ENCODE measurements around the gene CERK.
A peak's percentile ranks its signal among the peaks of the same experiment; 100 is the strongest.
"Not testable (repeated sequence)": the region's sequence is repeated elsewhere in the genome, so short reads cannot be mapped to it uniquely, and the experiment has no call there.

The CERK gene

DNA sequence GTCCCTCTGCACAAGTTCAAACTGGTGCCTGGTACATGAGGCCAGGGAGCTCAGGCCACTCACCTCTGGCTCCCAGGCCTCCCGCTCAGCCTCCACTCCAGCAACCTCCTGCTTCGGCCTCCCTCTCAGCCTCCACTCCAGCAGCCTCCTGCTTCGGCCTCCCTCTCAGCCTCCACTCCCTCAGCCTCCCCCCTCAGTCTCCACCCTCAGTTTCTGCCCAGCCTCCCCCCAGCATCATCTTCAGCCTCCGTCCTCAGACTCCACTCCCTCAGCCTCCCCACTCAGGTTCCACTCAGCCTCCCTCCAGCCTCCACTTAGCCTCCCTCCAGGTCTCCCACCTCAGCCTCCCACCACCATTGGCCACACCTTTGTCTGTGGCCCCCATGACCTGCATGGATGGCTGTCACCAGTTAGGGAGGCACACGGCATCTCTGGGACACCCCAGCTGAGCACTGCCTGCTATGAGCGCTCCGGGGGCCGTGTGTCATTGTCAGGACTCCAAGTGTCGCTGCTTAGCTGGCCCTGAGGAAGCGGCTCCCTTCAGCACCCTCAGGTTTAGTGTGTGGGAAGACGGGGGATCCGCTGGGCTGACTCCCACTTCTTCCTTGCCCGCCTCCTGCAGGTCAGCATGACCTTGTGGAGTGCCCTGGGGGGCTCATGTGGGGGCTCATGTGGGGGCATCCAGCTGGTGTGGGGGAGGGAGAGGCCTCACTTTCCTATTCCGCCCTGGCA, 78.8 kb downstream of the CERK start:
- no peak for DNase-seq

DNA sequence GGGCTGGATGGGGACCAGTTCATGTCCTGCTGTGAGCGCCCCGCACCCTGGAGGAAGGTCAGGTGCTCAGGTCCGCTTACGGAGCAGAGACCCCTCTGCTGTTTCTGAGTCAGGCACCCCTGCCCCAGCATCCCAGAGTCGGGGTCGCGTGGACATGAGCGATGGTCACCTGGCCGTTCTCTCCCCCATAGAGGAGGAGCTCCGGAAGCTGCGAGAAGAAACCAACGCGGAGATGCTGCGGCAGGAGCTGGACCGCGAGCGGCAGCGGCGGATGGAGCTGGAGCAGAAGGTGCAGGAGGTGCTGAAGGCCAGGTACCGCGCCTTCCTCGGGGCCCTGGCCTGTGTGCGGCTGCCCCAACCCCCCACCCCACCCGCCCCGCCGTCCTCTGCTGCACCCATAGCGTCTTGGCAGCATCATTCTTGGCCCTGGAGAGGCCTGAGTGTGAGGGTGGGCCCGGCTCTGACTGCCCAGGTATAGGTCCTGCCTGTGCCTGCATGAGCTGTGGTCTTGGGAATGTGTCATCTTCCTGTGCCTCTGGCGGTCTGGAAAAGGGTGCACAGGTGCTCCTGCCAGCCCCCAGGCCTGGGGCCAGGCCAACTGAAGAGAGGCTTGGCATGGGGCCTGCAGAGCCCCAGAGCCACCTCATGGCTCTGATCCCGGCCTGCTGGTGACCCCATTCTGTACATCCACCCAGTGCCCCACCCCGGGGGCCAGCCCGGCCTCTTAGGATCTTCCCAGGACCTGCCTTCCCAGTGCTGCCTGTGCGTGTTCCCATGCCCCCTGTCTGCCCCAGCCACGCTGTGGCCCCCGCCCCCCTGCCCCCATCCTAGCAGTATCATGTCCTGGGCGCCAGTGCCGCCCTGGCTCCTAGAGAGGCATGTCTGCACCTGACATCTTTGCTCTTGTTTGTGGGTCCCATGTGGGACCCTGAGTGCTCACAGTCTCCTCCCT, 79.8 kb downstream of the CERK start:
- DNase-seq, result no peak

DNA sequence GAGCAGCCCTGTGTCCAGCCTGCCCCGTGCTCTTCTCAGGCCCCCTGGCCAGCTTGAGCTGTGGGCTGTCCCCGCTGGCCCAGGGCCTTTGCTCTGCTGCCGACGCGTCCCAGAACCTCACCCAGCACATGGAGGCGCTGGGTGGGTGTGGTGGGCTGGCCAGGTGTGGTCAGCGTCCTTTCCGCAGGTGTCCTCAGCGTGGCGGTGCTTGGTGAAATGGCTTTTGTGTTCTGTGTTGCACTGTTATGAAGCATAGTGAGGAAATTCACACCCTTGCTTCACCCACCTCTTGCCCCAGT, 80.4 kb downstream of the CERK start:
- DNase-seq, result no peak

DNA sequence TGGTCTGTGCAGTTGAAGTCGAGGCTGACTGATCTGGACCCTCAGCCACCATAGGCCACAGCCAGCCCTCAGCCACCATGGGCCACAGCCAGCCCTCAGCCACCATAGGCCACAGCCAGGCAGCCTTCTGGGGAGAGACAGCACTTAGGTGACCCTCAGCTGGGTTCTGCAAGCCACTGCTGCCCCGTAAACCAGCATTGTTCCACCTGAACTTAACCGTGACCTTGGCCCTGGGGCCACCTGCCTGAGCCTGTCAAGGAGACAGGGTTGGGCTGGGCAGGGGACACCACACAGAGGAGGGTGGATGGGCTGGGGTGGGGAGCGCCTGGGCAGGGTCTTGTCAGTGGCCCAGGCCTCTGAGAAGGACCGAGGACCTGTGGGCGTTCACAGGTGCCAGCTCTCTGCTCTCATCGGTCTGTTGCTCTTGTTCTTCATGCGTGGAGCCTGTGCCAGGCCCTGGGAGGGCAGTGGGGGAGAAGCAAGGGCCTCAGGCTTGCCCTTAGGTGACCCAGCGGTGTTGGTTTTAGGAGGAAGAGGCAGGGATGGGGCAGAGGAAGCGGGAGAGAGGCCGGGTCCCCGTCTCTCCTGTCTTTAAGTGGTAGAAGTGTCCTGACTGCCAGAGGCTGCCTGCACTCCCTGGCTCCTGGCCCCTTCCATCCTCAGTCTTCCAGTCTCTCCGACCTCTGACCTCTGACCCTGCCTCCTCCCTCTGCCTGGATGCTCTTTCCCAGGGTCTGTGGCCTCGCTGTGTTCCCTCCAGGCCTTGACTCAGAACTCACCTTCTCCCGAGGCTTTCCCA, 81.0 kb downstream of the CERK start:
- DNase-seq, result no peak

GRCh38 chr22:46655861-46656608, 82.0 kb downstream of the CERK start:
- DNase-seq, result no peak

GRCh38 chr22:46654927-46655595, 83.0 kb downstream of the CERK start:
- no peak for DNase-seq

- DNase-seq, result no peak
These were observed 83.6 kb downstream of the CERK start for GRCh38 chr22:46654426-46654825.

GRCh38 chr22:46653596-46653995, 84.5 kb downstream of the CERK start:
- DNase-seq, result no peak

GRCh38 chr22:46652847-46653331, 85.2 kb downstream of the CERK start:
- DNase-seq, result no peak

GRCh38 chr22:46652081-46652846, 85.8 kb downstream of the CERK start:
- peak; percentile 72 for DNase-seq

GRCh38 chr22:46651316-46651715, 86.7 kb downstream of the CERK start:
- no peak for DNase-seq

GRCh38 chr22:46650078-46650810, 87.8 kb downstream of the CERK start:
- DNase-seq, result no peak

DNA sequence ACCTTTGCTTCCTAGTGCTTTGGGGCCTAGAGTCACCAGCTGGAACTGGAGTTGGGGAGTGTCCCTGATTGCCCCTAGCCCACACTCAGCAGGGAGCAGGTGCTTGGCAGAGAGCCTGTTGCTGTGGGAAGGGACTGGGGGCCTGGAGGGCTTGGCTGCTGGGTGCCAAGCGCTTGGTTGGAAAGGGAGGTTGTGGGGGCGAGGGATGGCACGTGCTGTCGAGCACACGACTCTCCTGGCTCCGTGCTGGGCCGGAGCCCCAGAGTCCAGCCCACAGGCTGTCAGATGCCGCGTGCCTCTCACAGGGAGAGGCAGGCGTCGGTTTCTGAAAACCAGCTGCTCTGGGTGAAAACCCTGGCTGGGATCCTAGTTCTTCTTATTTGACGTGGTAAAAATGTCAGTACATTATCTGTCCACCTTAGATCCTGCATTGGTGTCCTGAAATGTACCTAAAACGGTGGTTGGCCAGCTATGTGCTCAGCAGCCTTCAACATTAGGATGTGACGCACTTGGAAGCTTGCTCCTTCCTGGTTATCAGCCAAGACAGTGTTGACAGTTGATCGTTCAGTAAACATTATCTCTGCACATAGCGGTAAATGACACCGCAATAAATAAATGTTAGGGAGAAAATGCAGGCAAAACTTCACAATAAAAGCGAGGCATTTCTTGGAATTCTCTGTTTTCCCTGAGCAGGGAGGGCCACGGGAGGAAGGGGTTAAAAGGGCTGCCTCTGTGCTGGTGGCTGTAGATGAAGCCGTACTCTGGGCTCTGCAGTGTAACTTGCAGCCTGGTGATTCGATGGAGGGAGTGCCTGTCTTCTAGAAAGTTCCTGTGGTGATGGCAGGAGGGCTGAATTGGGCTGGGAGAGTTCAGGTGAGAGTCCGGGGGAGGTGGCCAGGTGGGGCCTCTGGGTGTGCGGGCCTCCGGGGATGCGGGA, 88.6 kb downstream of the CERK start:
- DNase-seq, result peak; percentile 58

- not testable (repeated sequence) for DNase-seq
These were observed 89.7 kb downstream of the CERK start for GRCh38 chr22:46648225-46648820.

DNA sequence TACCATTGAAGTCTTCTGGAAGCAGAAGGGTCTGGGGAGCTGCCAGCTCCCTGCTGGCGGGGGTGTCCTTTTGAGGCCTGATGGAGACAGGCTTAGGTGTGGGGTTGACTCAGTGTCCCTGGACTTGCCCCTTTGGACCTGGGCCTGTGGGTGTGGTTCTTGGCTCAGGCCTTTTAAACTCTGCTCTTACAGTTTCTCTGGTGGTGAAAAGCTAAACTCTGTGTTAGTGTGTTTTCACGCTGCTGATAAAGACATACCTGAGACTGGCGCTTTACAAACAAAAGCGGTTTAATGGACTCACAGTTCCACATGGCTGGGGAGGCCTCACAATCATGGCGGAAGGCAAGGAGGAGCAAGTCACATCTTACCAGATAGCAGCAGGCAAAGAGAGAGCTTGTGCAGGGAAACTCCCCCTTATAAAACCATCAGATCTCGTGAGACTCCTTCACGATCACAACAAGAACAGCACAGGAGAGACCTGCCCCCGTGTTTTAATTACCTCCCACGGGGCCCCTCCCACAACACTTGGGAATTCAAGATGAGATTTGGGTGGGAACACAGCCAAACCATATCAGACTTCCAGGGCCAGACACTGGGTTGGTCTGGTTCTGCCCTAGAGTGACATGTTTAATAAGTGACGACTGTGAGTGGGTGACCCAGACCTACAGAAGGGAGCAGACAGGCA, 91.4 kb downstream of the CERK start:
- DNase-seq, result no peak

DNA sequence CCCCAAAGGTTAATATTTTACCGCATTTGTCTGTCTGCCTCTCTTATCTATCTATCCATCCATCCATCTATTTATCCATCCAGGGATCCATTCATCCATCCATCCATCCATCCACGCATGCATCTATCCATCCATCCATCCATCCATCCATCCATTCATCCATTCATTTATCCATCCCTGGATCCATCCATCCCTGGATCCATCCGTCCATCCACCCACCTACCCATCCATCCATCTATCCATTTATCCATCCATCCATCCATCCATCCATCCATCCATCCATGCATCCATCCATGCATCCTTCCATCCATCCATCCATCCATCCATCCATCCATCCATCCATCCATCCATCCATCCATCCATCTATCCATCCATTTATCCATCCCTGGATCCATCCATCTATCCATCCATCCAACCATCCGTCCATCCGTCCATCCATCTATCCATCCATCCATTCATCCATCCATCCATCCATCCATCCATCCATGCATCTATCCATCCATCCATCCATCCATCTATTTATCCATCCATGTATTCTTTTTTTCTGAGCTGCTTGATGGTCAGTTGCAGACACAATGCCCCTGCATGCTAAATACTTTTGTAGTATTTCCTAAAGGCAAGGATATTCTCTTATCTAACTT, 95.1 kb downstream of the CERK start:
- DNase-seq, result not testable (repeated sequence)

DNA sequence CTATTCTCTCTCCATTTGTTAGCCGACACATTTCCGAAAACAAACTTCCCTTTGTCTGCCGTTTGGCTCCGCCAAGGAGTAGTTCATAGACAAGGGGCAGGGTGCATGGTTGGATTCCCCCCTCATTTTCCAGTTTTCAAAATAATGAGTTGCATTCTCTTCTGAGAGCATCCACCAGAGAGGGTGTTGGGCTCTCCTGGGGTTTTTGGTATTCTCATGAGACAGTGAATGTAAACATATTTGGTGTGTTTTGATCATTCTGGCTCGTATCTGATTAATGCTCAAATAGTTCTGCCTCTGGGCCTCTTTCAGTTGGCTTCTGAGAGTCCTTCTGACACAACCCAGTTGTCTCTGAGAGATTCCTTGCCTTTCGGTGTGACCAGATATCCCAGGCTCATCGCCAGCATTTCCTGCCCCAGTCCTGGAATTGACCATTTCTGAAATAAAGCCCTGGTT, 96.2 kb downstream of the CERK start:
- no peak for DNase-seq

Data from right hindlimb (tissue), 1 donor.